ENCODE results near the gene SLC6A3.

GRCh38 chr5:1387059-1387755, 58.0 kb downstream of the SLC6A3 start:
- no peak for TF ChIP-seq EP300 (IDR thresholded peaks at IDR 0.05)
- no peak for TF ChIP-seq POLR2A (IDR thresholded peaks at IDR 0.05)
- TF ChIP-seq, protein P1, sequence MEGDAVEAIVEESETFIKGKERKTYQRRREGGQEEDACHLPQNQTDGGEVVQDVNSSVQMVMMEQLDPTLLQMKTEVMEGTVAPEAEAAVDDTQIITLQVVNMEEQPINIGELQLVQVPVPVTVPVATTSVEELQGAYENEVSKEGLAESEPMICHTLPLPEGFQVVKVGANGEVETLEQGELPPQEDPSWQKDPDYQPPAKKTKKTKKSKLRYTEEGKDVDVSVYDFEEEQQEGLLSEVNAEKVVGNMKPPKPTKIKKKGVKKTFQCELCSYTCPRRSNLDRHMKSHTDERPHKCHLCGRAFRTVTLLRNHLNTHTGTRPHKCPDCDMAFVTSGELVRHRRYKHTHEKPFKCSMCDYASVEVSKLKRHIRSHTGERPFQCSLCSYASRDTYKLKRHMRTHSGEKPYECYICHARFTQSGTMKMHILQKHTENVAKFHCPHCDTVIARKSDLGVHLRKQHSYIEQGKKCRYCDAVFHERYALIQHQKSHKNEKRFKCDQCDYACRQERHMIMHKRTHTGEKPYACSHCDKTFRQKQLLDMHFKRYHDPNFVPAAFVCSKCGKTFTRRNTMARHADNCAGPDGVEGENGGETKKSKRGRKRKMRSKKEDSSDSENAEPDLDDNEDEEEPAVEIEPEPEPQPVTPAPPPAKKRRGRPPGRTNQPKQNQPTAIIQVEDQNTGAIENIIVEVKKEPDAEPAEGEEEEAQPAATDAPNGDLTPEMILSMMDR (IDR thresholded peaks at IDR 0.05), result no peak

All from tibial nerve (tissue), 4 donors.